ENCODE measurements around the gene CLEC14A. TPM values are rescaled to one million over a fixed set of nuclear protein-coding genes. Genes with fewer than 3 reads are reported as not detected.

CLEC14A gene
- total RNA-seq, 1 donor from 2014 or later = 33.1 TPM

DNA sequence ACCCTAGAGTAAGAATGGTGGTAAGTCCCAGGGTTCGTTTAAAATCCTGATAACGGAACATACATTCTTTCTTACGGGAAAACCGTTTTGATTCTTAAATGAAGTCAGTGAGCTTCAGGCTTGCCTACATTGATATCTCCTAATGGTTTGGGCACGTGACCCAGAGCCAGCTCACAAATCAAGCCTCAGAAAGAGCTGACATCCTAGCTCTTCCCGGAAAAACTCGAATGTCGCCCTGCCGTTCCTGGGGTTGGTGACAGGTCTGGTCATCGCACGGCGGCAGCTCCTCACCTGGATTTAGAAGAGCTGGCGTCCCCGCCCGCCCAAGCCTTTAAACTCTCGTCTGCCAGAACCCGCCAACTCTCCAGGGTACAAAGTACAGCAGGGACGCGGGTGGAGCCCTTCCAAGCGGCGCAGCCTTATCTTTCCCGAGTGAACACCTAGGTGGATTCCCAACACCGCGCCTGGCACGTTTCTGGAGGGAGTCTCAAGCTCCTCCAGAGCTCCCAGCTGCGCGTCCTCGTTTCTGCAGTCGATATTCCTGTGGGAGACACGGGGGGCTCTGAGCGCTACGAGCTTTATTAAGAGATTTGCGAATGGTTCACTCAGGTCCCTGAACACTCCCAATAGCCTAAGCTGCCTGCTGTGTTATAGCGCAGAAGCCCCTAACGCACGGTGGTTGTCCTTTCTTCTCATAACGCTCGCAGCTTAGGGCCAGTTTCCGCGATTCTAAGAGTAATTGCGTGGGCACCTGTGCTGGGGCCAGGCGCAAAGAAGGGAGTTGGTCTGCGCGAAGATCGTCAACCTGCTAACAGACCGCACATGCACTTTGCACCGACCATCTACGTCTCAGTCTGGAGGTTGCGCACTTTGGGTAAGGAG is 47.9 kb downstream of the CLEC14A start, which contains the start of gene SSTR1:
Gene SSTR1 (plus strand): TSS at position 169 of the 882 bp plus-strand sequence. CDS start 1,486 bp downstream, outside the sequence.
- TF ChIP-seq POLR2A (IDR thresholded peaks at IDR 0.05) = no peak
- no peak for TF ChIP-seq POLR2AphosphoS5 (IDR thresholded peaks at IDR 0.05; ENCODE audit: insufficient read depth in 1 of 2, low read depth in 1 of 2)
- TF ChIP-seq, protein P1, sequence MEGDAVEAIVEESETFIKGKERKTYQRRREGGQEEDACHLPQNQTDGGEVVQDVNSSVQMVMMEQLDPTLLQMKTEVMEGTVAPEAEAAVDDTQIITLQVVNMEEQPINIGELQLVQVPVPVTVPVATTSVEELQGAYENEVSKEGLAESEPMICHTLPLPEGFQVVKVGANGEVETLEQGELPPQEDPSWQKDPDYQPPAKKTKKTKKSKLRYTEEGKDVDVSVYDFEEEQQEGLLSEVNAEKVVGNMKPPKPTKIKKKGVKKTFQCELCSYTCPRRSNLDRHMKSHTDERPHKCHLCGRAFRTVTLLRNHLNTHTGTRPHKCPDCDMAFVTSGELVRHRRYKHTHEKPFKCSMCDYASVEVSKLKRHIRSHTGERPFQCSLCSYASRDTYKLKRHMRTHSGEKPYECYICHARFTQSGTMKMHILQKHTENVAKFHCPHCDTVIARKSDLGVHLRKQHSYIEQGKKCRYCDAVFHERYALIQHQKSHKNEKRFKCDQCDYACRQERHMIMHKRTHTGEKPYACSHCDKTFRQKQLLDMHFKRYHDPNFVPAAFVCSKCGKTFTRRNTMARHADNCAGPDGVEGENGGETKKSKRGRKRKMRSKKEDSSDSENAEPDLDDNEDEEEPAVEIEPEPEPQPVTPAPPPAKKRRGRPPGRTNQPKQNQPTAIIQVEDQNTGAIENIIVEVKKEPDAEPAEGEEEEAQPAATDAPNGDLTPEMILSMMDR (IDR thresholded peaks at IDR 0.05) = no peak
- no peaks in the 10 kb centered on the region for H3K9me3 ChIP-seq
- H3K27ac ChIP-seq = no peak within 1 kb of the TSS
- H3K27me3 ChIP-seq = no peaks in the 10 kb centered on the region
- peak within 1 kb of the TSS; percentile 31 to 32 for H3K4me3 ChIP-seq
- peaks cover 34% of the 10 kb centered on the region for H3K4me1 ChIP-seq
- H3K36me3 ChIP-seq = no peaks in the 10 kb centered on the region
- no peak for DNase-seq (ENCODE audit: extremely low spot score in 2 of 2)
- intact Hi-C loops (cut with DNase I) = no loop called here

DNA sequence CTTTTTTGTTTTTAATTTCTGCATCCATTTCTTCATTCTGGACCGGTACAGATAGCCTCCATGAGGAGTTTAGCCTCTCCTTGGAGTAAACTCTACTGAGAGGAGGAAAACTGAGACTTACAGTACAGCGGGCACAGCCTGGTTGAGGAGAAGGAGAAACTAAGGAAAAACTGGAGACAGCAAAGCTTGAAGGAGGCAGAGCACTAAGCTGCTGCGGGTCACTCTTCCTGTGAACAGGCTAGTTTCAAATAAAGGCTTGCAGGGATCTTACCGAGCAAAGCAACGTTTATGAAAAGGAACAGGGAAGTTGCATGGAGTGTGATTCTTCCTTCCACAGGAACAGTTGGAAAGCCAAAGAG is 48.5 kb downstream of the CLEC14A start:
- intact Hi-C loops (cut with DNase I) = no loop called here
- Histone ChIP-seq H3K4me3 (peak overlapping the region in 1 of 2 donors; percentile 32), H3K27ac (no peak overlapping the region)

DNA sequence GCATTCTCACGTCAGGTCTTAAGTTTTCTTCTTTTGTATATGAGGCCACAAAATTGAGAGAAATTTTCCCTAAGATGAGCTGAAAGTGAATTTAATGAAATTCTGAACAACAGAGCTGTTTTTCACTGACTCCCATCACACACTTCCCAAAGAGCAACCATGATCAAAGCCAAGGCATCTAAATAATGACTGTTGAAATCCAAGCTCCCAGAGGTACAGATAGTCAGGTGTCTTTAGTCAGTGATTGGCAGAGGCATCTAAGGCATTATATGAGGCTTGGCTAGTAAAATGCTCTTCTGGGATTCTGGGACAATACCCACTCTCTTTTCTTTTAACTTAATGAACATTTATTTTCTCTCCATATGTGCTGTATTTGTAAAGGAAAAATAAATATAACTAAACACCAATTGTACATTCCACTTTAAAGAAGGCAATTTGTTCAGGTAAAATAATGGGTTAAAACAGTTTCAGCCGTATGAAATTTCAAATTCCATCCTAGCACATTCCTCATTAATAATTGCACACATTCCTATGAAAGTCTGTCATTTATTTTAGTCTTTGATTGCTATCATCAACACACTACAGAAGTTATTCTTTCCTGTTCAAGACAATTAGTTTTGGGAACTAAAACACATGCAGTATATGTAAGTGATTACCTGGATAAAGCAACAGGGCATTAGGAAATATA is 49.1 kb downstream of the CLEC14A start:
- no peak for DNase-seq (ENCODE audit: extremely low spot score in 2 of 2)
- Histone ChIP-seq H3K4me1 (peaks cover 34% of the 10 kb centered on the region), H3K9me3 (no peaks in the 10 kb centered on the region), H3K27me3 (no peaks in the 10 kb centered on the region), H3K36me3 (no peaks in the 10 kb centered on the region), H3K4me3 (no peak overlapping the region), H3K27ac (no peak overlapping the region)
- intact Hi-C loops (cut with DNase I) = no loop called here
- no peak for TF ChIP-seq POLR2A (IDR thresholded peaks at IDR 0.05)
- TF ChIP-seq, protein P1 (IDR thresholded peaks at IDR 0.05) = no peak
- TF ChIP-seq POLR2AphosphoS5 (IDR thresholded peaks at IDR 0.05; ENCODE audit: insufficient read depth in 1 of 2, low read depth in 1 of 2) = no peak

More for the DNA sequence above, 48.5 kb downstream of the CLEC14A start:
- Histone ChIP-seq H3K27me3 (no peaks in the 10 kb centered on the region), H3K36me3 (no peaks in the 10 kb centered on the region), H3K4me1 (peaks cover 34% of the 10 kb centered on the region), H3K9me3 (no peaks in the 10 kb centered on the region)
- TF ChIP-seq POLR2A (IDR thresholded peaks at IDR 0.05) (no peak), POLR2AphosphoS5 (IDR thresholded peaks at IDR 0.05; ENCODE audit: insufficient read depth in 1 of 2, low read depth in 1 of 2) (no peak)
- TF ChIP-seq, protein P1 (IDR thresholded peaks at IDR 0.05) = no peak
- DNase-seq (ENCODE audit: extremely low spot score in 2 of 2) = no peak

DNA sequence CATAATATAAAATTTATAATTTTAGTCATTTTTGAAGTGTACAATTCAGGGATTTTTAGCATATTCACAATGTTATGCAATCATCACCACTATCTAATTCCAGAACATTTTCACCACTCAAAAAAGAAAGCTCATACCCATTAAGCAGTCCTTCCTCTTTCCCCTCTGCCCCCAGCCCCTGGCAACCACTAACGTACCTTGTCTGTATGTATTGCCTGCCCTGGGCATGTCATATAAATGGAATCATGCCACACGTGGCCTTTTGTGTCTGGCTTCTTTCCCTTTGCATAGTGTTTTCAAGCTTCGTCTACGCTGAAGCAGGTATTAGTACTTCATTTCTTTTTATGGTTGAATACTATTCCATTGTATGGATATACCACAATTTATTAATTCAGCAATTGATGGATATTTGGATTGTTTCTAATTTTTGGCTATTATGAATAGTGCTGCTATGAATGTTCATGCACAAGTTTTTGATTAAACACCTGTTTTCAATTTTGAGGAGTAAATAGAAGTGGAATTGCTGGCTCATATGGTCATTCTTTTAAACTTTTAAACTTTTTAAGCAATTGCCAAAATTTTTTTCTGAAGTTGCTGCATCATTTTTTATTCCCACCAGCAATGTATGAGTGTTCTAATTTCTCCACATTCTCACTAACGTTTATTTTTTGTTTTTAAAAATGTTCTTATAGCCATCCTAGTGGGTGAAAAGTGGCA is 49.8 kb downstream of the CLEC14A start:
- intact Hi-C loops (cut with DNase I) = no loop called here
- H3K27me3 ChIP-seq = no peaks in the 10 kb centered on the region

More for the DNA sequence above, 49.8 kb downstream of the CLEC14A start:
- Histone ChIP-seq H3K4me1 (peaks cover 30% of the 10 kb centered on the region), H3K36me3 (no peaks in the 10 kb centered on the region), H3K4me3 (no peak overlapping the region), H3K27ac (no peak overlapping the region), H3K9me3 (no peaks in the 10 kb centered on the region)
- TF ChIP-seq, protein P1 (IDR thresholded peaks at IDR 0.05) = no peak
- TF ChIP-seq POLR2AphosphoS5 (IDR thresholded peaks at IDR 0.05; ENCODE audit: insufficient read depth in 1 of 2, low read depth in 1 of 2) (no peak), POLR2A (IDR thresholded peaks at IDR 0.05) (no peak)
- no peak for DNase-seq (ENCODE audit: extremely low spot score in 2 of 2)

All from vagina (tissue), 2 donors.